Progenitor cell of endocrine pancreas (in vitro differentiated cells): Measurements from ENCODE around the gene CHST13. TPM values are rescaled to one million over a fixed set of nuclear protein-coding genes. Genes with fewer than 3 reads are reported as not detected.
"Not testable (repeated sequence)": the region's sequence is repeated elsewhere in the genome, so short reads cannot be mapped to it uniquely, and the experiment has no call there.

Experiments used
- DNase-seq: peaks from one replicate; pipeline ENCODE4 v3.0.0; 2021; ENCODE audit warnings: low spot score; ENCODE audit not compliant: unreplicated experiment
- H3K27ac Mint-ChIP-seq: 2 replicates; pipeline ENCODE4 v1.8.0; 2021; ENCODE audit warnings: mild to moderate bottlenecking, moderate library complexity, mixed read lengths
- H3K27me3 Mint-ChIP-seq: 2 replicates; pipeline ENCODE4 v1.8.0; 2021; ENCODE audit warnings: mixed read lengths
- H3K36me3 Mint-ChIP-seq: 2 replicates; pipeline ENCODE4 v1.8.0; 2022; ENCODE audit warnings: mixed read lengths; ENCODE audit not compliant: insufficient read depth
- H3K4me1 Mint-ChIP-seq: 2 replicates; pipeline ENCODE4 v1.8.0; 2021; ENCODE audit warnings: low read depth, mixed read lengths
- H3K4me3 Mint-ChIP-seq: 2 replicates; pipeline ENCODE4 v1.8.0; 2021; ENCODE audit warnings: low read depth, mild to moderate bottlenecking, moderate library complexity, mixed read lengths
- H3K9me3 Mint-ChIP-seq: 2 replicates; pipeline ENCODE4 v1.8.0; 2021; ENCODE audit warnings: low read depth, mixed read lengths
- CTCF ChIP-seq: fragments of 200-600 bp; sonication (generic); IDR thresholded peaks from one replicate; pipeline ENCODE4 v1.5.0; 2021; ENCODE audit warnings: antibody characterized with exemption, mild to moderate bottlenecking; ENCODE audit not compliant: unreplicated experiment
- total RNA-seq: library from RNA; stranded (reverse); gene quantifications from 2 replicates; pipeline ENCODE4 v1.2.1, GENCODE V29; 2021

CHST13 gene
- total RNA-seq, 1 donor from 2014 or later = 0.36 TPM

- Mint-ChIP-seq H3K27me3 (peaks cover 51% of the 10 kb centered on the region), H3K4me1 (peaks cover 7% of the 10 kb centered on the region), H3K4me3 (no peak overlapping the region)
Observed at GRCh38 chr3:126530171-126531050, 6.5 kb downstream of the CHST13 start.

DNA sequence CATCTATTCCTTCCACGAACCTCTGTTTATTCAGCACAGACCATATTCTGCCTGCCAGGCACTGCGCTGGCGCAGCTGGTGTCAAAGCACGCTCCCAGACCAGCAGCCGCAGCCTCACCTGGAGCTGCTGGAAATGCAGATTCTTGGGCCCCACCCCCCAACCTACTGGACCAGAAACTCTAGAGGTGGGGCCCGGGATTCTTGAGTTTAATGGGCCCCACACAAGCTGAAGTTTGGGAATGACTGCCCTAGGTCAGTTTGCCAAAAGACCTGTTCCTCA lies 7.0 kb downstream of the CHST13 start:
- Mint-ChIP-seq H3K36me3 (no peaks in the 10 kb centered on the region), H3K27ac (no peak overlapping the region), H3K4me1 (peaks cover 7% of the 10 kb centered on the region), H3K9me3 (no peaks in the 10 kb centered on the region), H3K27me3 (peaks cover 46% of the 10 kb centered on the region), H3K4me3 (no peak overlapping the region)
- TF ChIP-seq CTCF = no peak
- no peak for DNase-seq

More at GRCh38 chr3:126530171-126531050, 6.5 kb downstream of the CHST13 start:
- Mint-ChIP-seq H3K36me3 (no peaks in the 10 kb centered on the region), H3K9me3 (no peaks in the 10 kb centered on the region), H3K27ac (no peak overlapping the region)
- no peak for TF ChIP-seq CTCF
- no peak for DNase-seq

- peaks cover 5% of the 10 kb centered on the region for H3K4me1 Mint-ChIP-seq
- H3K4me3 Mint-ChIP-seq = no peak overlapping the region
- DNase-seq = no peak
- TF ChIP-seq CTCF = no peak
- H3K27ac Mint-ChIP-seq = no peak overlapping the region
- H3K36me3 Mint-ChIP-seq = no peaks in the 10 kb centered on the region
- H3K27me3 Mint-ChIP-seq = peaks cover 29% of the 10 kb centered on the region
- no peaks in the 10 kb centered on the region for H3K9me3 Mint-ChIP-seq
Observed at GRCh38 chr3:126533506-126533905, 9.6 kb downstream of the CHST13 start.

DNA sequence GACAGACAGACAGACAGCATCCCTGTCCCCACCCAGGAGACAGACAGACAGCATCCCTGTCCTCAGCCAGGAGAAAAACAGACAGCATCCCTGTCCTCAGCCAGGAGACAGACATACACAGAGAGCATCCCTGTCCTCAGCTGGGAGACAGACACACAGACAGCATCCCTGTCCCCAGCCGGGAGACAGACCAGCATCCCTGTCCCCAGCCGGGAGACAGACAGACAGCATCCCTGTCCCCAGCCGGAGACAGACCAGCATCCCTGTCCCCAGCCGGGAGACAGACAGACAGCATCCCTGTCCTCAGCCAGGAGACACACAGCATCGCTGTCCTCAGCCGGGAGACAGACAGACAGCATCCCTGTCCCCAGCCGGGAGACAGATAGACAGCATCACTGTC lies 10.8 kb downstream of the CHST13 start:
- H3K4me3 Mint-ChIP-seq = not testable (repeated sequence)

GRCh38 chr3:126535636-126536035 lies 11.7 kb downstream of the CHST13 start:
- Mint-ChIP-seq H3K27ac (no peak overlapping the region), H3K36me3 (no peaks in the 10 kb centered on the region), H3K4me3 (no peak overlapping the region), H3K9me3 (no peaks in the 10 kb centered on the region), H3K27me3 (peaks cover 32% of the 10 kb centered on the region), H3K4me1 (no peaks in the 10 kb centered on the region)
- no peak for TF ChIP-seq CTCF
- DNase-seq = no peak

More for the DNA sequence above, 10.8 kb downstream of the CHST13 start:
- H3K9me3 Mint-ChIP-seq, H3K36me3 Mint-ChIP-seq, H3K27ac Mint-ChIP-seq, DNase-seq, H3K4me1 Mint-ChIP-seq: not testable (repeated sequence)
- peaks cover 27% of the 10 kb centered on the region for H3K27me3 Mint-ChIP-seq

GRCh38 chr3:126536126-126536525 lies 12.2 kb downstream of the CHST13 start:
- H3K27ac Mint-ChIP-seq = no peak overlapping the region
- H3K27me3 Mint-ChIP-seq = peaks cover 32% of the 10 kb centered on the region
- TF ChIP-seq CTCF = no peak
- H3K4me1 Mint-ChIP-seq = peaks cover 2% of the 10 kb centered on the region
- H3K9me3 Mint-ChIP-seq = no peaks in the 10 kb centered on the region
- no peak overlapping the region for H3K4me3 Mint-ChIP-seq
- no peaks in the 10 kb centered on the region for H3K36me3 Mint-ChIP-seq
- no peak for DNase-seq
